Thymus (tissue), 11 donors: Measurements from ENCODE around the gene GABRB1. TPM values are rescaled to one million over a fixed set of nuclear protein-coding genes. Genes with fewer than 3 reads are reported as not detected.

ENCODE experiments used
- DNase-seq, 9 donors: peaks; one replicate each; pipeline ENCODE4 v3.0.0-alpha.2; 2013; ENCODE audit warnings: low spot score in 9 of 9, low read depth in 6 of 9, missing footprints in 1 of 9
- H3K27ac ChIP-seq, 2 donors: one replicate each; pipeline ENCODE4 v1.5.1; 2013; ENCODE audit warnings: control low read depth in 1 of 2, low read depth in 1 of 2, low read length in 1 of 2, mild to moderate bottlenecking in 1 of 2, moderate library complexity in 1 of 2
- H3K27me3 ChIP-seq, 2 donors: one replicate each; pipeline ENCODE4 v1.5.1; 2013; ENCODE audit warnings: low read length in 1 of 2; ENCODE audit not compliant: control insufficient read depth in 2 of 2, insufficient read depth in 1 of 2
- H3K36me3 ChIP-seq, 2 donors: one replicate each; pipeline ENCODE4 v1.5.1; 2013; ENCODE audit warnings: low read length in 1 of 2, mild to moderate bottlenecking in 1 of 2, moderate library complexity in 1 of 2; ENCODE audit not compliant: control insufficient read depth in 2 of 2, insufficient read depth in 2 of 2
- H3K4me1 ChIP-seq, 2 donors: one replicate each; pipeline ENCODE4 v1.5.1; 2013; ENCODE audit warnings: low read length in 2 of 2; ENCODE audit not compliant: control insufficient read depth in 2 of 2, insufficient read depth in 2 of 2
- H3K4me3 ChIP-seq, 2 donors: one replicate each; pipeline ENCODE4 v1.5.1; 2013; ENCODE audit warnings: low read length in 2 of 2, control low read depth in 1 of 2, mild to moderate bottlenecking in 1 of 2
- H3K9me3 ChIP-seq, 2 donors: one replicate each; pipeline ENCODE4 v1.5.1; 2013; ENCODE audit warnings: low read length in 1 of 2, mild to moderate bottlenecking in 1 of 2; ENCODE audit not compliant: control insufficient read depth in 2 of 2, insufficient read depth in 1 of 2
- WGBS: extraction: QIAGEN DNeasy Blood & Tissue Kit; methylation state at CpG from one replicate; pipeline ENCODE4 v1.1.7; 2013; 5-methylcytosine and 5-hydroxymethylcytosine counted together
- polyA plus RNA-seq: library from polyadenylated mRNA; stranded (reverse); fragments of 200-250 nt; gene quantifications from one replicate; pipeline ENCODE4 v1.2.3, GENCODE V29; 2013
- total RNA-seq: library from RNA; stranded (reverse); fragments of 120-200 nt; gene quantifications from one replicate; pipeline ENCODE4 v1.2.4, GENCODE V29; 2013
- donor health status: healthy.

Gene GABRB1
- total and polyA plus RNA-seq, 2 donors = under 0.01 to 0.02 TPM

GRCh38 chr4:47415719-47416118, 384.4 kb downstream of the GABRB1 start:
- H3K4me1 ChIP-seq = no peaks in the 10 kb centered on the region
- H3K4me3 ChIP-seq = no peak overlapping the region
- DNase-seq = no peak
- H3K27ac ChIP-seq = no peak overlapping the region
- H3K27me3 ChIP-seq = no peaks in the 10 kb centered on the region
- H3K9me3 ChIP-seq = no peaks in the 10 kb centered on the region
- no peaks in the 10 kb centered on the region for H3K36me3 ChIP-seq

GRCh38 chr4:47418147-47418546, 386.8 kb downstream of the GABRB1 start:
- H3K27ac ChIP-seq = no peak overlapping the region
- no peaks in the 10 kb centered on the region for H3K4me1 ChIP-seq
- 65% methylated on average over 2 of the region's 2 CpGs for WGBS
- DNase-seq = no peak
- no peaks in the 10 kb centered on the region for H3K36me3 ChIP-seq
- no peak overlapping the region for H3K4me3 ChIP-seq
- H3K9me3 ChIP-seq = no peaks in the 10 kb centered on the region
- H3K27me3 ChIP-seq = no peaks in the 10 kb centered on the region

DNA sequence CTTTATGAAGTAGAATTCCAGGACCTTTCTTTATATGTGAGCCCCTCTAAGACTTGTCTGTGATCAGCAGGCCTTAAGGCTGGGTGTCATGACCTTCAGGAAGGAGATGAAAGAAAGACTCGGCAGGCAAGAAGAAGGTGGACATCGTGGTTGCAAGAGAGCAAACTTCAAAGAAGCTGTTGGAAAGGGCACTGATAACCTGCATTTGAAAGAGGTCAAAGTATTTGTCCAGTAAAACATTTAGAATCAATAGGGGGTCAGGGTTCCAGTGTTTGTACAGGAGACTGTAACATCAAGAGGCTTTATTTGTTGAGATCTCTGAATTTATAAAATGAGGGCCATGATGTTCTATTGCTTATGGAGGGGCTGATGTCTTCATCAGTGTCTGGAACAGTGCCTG, 387.9 kb downstream of the GABRB1 start:
- no peaks in the 10 kb centered on the region for H3K9me3 ChIP-seq
- no peak overlapping the region for H3K27ac ChIP-seq
- H3K36me3 ChIP-seq = no peaks in the 10 kb centered on the region
- DNase-seq = no peak
- H3K4me1 ChIP-seq = no peaks in the 10 kb centered on the region
- H3K27me3 ChIP-seq = no peaks in the 10 kb centered on the region
- H3K4me3 ChIP-seq = no peak overlapping the region
- WGBS = 92% methylated on average over 2 of the region's 2 CpGs

DNA sequence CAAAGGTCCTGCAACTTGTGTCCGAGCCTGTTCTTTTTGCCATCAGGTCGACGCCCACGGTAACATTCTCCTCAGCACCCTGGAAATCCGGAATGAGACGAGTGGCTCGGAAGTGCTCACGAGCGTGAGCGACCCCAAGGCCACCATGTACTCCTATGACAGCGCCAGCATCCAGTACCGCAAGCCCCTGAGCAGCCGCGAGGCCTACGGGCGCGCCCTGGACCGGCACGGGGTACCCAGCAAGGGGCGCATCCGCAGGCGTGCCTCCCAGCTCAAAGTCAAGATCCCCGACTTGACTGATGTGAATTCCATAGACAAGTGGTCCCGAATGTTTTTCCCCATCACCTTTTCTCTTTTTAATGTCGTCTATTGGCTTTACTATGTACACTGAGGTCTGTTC, 394.3 kb downstream of the GABRB1 start:
- WGBS = 98% methylated on average over 25 of the region's 25 CpGs
- Histone ChIP-seq H3K36me3 (no peaks in the 10 kb centered on the region), H3K27ac (no peak overlapping the region), H3K4me3 (no peak overlapping the region), H3K27me3 (no peaks in the 10 kb centered on the region), H3K4me1 (no peaks in the 10 kb centered on the region), H3K9me3 (no peaks in the 10 kb centered on the region)
- DNase-seq = no peak

DNA sequence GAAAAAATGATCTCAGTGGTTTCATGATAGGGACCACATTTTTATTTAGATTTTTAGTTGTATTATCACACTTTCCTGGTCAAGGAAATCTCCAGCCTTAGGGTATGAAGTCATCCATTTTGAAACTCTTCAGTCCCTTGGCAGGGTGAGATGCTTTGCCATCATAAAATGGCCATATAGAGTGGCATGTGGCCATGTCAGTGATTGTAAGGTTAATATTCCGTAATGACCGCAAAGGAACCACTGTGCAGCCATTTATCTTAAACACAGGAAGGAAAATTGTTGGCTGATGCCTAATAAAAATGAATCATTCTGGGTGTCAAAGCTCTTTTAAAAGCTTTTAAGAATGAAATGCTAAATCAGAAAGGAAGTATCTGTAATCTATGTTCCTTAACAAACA, 396.6 kb downstream of the GABRB1 start:
- no peaks in the 10 kb centered on the region for H3K27me3 ChIP-seq

DNA sequence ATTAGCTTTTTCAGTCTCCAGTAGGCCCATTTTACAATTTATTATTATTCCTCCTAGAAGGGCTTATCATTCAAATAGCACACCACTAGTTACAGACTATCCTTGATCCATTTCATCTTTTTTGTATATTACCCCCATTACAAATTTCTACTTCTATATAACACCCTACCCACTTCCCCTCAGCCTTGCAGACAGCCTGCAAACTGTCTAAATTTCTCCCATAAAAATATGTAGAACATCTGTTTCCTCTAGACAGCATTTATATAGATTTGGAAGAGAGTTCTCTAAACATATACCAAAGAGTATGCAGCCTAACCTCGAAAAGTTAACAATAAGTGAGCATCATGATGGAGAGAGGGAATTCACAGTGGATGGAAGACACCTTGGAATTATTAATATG, 401.4 kb downstream of the GABRB1 start:
- Histone ChIP-seq H3K4me1 (no peaks in the 10 kb centered on the region), H3K27me3 (no peaks in the 10 kb centered on the region), H3K36me3 (no peaks in the 10 kb centered on the region), H3K27ac (no peak overlapping the region), H3K4me3 (no peak overlapping the region), H3K9me3 (no peaks in the 10 kb centered on the region)
- DNase-seq = no peak
- 14% methylated on average over 1 of the region's 1 CpG for WGBS

More for the DNA sequence above, 396.6 kb downstream of the GABRB1 start:
- Histone ChIP-seq H3K27ac (no peak overlapping the region), H3K36me3 (no peaks in the 10 kb centered on the region), H3K4me3 (no peak overlapping the region), H3K4me1 (no peaks in the 10 kb centered on the region), H3K9me3 (no peaks in the 10 kb centered on the region)
- 89% methylated on average over 2 of the region's 2 CpGs for WGBS
- DNase-seq = no peak

DNA sequence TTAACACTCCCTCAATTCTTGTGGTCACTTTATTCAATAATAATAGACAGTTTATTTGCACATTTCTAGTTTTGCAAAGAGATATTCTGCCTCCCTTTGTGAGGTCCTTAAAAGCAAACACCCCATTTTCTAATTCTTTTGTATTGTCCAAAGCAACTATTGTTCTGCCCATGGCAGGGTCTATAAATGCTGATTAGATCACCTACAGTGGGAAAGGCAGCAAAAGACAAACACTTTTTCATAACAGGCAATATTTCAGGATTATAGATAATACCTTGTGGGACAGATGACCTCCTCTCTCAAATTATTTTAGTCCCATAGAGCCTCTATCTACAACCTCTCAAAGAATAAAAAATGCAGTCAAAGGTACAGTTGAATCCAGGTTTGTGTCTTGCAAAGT, 403.6 kb downstream of the GABRB1 start:
- H3K9me3 ChIP-seq = no peaks in the 10 kb centered on the region
- no peaks in the 10 kb centered on the region for H3K27me3 ChIP-seq
- no peaks in the 10 kb centered on the region for H3K36me3 ChIP-seq
- H3K4me1 ChIP-seq = no peaks in the 10 kb centered on the region
- no peak for DNase-seq
- H3K4me3 ChIP-seq = no peak overlapping the region
- no peak overlapping the region for H3K27ac ChIP-seq

- peak in 2 of 9 donors; percentile 4 to 22 for DNase-seq
- H3K36me3 ChIP-seq = no peaks in the 10 kb centered on the region
- WGBS = 10% methylated on average over 5 of the region's 5 CpGs
- no peaks in the 10 kb centered on the region for H3K4me1 ChIP-seq
- H3K9me3 ChIP-seq = no peaks in the 10 kb centered on the region
- H3K27ac ChIP-seq = no peak overlapping the region
- no peak overlapping the region for H3K4me3 ChIP-seq
- no peaks in the 10 kb centered on the region for H3K27me3 ChIP-seq
Observed at GRCh38 chr4:47442980-47443379, 411.6 kb downstream of the GABRB1 start.

GRCh38 chr4:47444031-47444430, 412.7 kb downstream of the GABRB1 start:
- H3K27ac ChIP-seq = no peak overlapping the region
- H3K36me3 ChIP-seq = no peaks in the 10 kb centered on the region
- no peak overlapping the region for H3K4me3 ChIP-seq
- H3K27me3 ChIP-seq = no peaks in the 10 kb centered on the region
- DNase-seq = no peak
- WGBS = 98% methylated on average over 2 of the region's 2 CpGs
- no peaks in the 10 kb centered on the region for H3K4me1 ChIP-seq
- no peaks in the 10 kb centered on the region for H3K9me3 ChIP-seq

DNA sequence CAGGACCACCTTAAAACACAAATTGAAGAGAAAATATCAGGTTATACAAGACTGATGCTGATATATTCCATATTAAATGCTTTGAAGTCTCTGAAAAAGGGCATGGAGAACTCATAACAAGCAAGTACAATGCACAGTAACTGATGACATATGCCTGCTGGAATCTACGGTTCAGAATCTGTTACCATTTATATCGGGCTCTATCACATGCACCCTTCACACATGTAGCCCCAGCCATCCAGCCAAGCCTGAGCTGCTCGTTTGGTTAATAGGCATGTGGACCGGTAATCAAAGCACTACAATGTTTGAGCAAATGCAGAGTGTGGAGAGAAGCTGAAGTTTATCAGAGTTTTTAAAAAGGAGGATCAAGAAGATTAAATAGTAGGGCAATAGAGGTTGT, 420.3 kb downstream of the GABRB1 start:
- no peak overlapping the region for H3K27ac ChIP-seq
- no peak overlapping the region for H3K4me3 ChIP-seq
- H3K9me3 ChIP-seq = no peaks in the 10 kb centered on the region
- no peak for DNase-seq
- WGBS = 84% methylated on average over 4 of the region's 4 CpGs
- no peaks in the 10 kb centered on the region for H3K27me3 ChIP-seq
- H3K36me3 ChIP-seq = peaks cover 4 to 17% of the 10 kb centered on the region in 2 donors
- H3K4me1 ChIP-seq = no peaks in the 10 kb centered on the region
